Uterus (tissue), 2 donors: Measurements from ENCODE around the gene ERP27.

Experiments used
- POLR2A ChIP-seq, 2 donors: fragments of 450-650 bp; IDR thresholded peaks; one replicate each; pipeline ENCODE4 v1.6.1; 2016; ENCODE audit warnings: antibody characterized with exemption in 2 of 2, mild to moderate bottlenecking in 1 of 2, moderate library complexity in 1 of 2
- TF ChIP-seq, protein P1 (sequence below), 4 experiments: fragments of 200-600 bp in 2 of 4; fragments of 450-650 bp in 2 of 4; sonication (generic) in 2 of 4; IDR thresholded peaks; one replicate each; pipeline ENCODE4 v1.5.1; 2016 to 2019; ENCODE audit warnings: antibody characterized with exemption in 4 of 4, mild to moderate bottlenecking in 2 of 4, moderate library complexity in 1 of 4

DNA sequence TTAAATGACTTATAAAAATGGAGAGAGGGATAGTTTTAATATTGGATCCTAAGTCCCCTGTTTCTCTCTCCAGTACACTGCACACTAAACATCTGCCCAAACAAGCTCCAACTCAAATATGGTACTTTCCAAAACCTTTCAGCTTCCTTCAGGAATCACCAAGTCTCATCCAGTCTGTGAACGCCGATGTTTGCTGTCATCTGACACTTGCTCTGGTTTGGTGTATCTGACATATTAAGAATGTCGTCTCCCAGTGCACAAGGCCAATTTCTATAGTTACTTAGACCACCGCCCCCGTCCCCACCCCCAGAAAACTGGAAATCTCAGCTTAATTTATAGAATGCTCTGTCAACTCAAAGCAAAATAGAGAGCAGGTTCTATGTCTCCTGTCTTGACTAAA is 47.6 kb downstream of the ERP27 start:
- TF ChIP-seq, protein P1, sequence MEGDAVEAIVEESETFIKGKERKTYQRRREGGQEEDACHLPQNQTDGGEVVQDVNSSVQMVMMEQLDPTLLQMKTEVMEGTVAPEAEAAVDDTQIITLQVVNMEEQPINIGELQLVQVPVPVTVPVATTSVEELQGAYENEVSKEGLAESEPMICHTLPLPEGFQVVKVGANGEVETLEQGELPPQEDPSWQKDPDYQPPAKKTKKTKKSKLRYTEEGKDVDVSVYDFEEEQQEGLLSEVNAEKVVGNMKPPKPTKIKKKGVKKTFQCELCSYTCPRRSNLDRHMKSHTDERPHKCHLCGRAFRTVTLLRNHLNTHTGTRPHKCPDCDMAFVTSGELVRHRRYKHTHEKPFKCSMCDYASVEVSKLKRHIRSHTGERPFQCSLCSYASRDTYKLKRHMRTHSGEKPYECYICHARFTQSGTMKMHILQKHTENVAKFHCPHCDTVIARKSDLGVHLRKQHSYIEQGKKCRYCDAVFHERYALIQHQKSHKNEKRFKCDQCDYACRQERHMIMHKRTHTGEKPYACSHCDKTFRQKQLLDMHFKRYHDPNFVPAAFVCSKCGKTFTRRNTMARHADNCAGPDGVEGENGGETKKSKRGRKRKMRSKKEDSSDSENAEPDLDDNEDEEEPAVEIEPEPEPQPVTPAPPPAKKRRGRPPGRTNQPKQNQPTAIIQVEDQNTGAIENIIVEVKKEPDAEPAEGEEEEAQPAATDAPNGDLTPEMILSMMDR (IDR thresholded peaks at IDR 0.05) = no peak
- no peak for TF ChIP-seq POLR2A (IDR thresholded peaks at IDR 0.05)
